Fibroblast of the aortic adventitia (primary cell): ENCODE data around the gene PRKAB1. TPM values are rescaled to one million over a fixed set of nuclear protein-coding genes. Genes with fewer than 3 reads are reported as not detected.

Source experiments
- DNase-seq: peaks from one replicate; pipeline ENCODE4 v3.0.0-alpha.2; 2010; ENCODE audit warnings: low read depth
- H3K4me3 ChIP-seq: 2 replicates; pipeline ENCODE4 v1.5.1; 2011; ENCODE audit warnings: low read depth, mild to moderate bottlenecking, control low read depth, low read length, moderate library complexity
- CTCF ChIP-seq: IDR thresholded peaks from 2 replicates; pipeline ENCODE4 v1.5.1; 2011; ENCODE audit warnings: mild to moderate bottlenecking, low read length, control low read depth, inconsistent platforms; ENCODE audit not compliant: insufficient read depth
- total RNA-seq: library from RNA; depleted of rRNA; stranded (reverse); fragments of >200 nt; gene quantifications from 2 replicates; pipeline ENCODE4 v1.2.3, GENCODE V29; 2012; ENCODE audit warnings: low replicate concordance

PRKAB1 gene
- total RNA-seq, 1 donor: 19.9 TPM

GRCh38 chr12:119664642-119665041 lies 3.3 kb upstream of the PRKAB1 start:
- TF ChIP-seq CTCF: no peak
- no peak overlapping the region for H3K4me3 ChIP-seq
- no peak for DNase-seq

GRCh38 chr12:119665164-119665929 lies 2.6 kb upstream of the PRKAB1 start:
- no peak for DNase-seq
- no peak for TF ChIP-seq CTCF

GRCh38 chr12:119666226-119666795 lies 1.6 kb upstream of the PRKAB1 start:
- no peak for DNase-seq
- no peak for TF ChIP-seq CTCF

More at GRCh38 chr12:119665164-119665929, 2.6 kb upstream of the PRKAB1 start:
- no peak overlapping the region for H3K4me3 ChIP-seq

GRCh38 chr12:119666900-119667576 lies 895 bp upstream of the PRKAB1 start:
- DNase-seq: no peak
- TF ChIP-seq CTCF: no peak
- peak overlapping the region; percentile 97 for H3K4me3 ChIP-seq

More at GRCh38 chr12:119666226-119666795, 1.6 kb upstream of the PRKAB1 start:
- H3K4me3 ChIP-seq: no peak overlapping the region

GRCh38 chr12:119668324-119668841 lies 450 bp downstream of the PRKAB1 start:
- TF ChIP-seq CTCF: no peak
- peak overlapping the region; percentile 97 for H3K4me3 ChIP-seq
- peak; percentile 24 for DNase-seq

GRCh38 chr12:119669744-119670472 lies 2.0 kb downstream of the PRKAB1 start:
- no peak overlapping the region for H3K4me3 ChIP-seq
- no peak for DNase-seq
- TF ChIP-seq CTCF: no peak
